ENCODE measurements around the gene NMT2.

The NMT2 gene

DNA sequence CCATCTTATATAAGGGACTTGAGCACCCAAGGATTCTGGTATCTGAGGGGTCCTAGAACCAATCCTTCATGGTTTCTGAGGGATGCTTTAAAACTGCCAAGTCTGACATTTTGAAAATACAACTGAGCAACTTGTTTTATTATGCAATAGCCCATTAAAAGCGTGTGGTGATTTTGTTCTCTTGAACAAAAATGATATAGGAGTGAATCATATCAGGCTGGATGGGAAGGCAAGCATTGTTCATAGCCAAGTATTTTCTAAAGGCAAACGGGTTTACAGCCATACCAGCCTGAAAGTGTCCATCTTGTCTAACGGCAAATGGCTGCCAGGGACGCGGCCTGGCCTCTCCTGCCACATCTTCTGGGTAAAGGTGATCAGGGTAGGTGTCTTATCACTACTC, 48.0 kb downstream of the NMT2 start:
- Histone ChIP-seq H3K36me3 (replicated peaks) (peaks cover 39% of the 10 kb centered on the region), H3K27ac (peak overlapping the region; percentile 56), H3K27me3 (replicated peaks) (no peaks in the 10 kb centered on the region), H3K4me3 (ENCODE audit: low read depth, low read length) (no peak overlapping the region)
- in situ Hi-C loops (cut with HindIII; ENCODE audit: low pct_ligation_motif_present, low sequenced_read_pairs) = no loop called here
- peak; percentile 49 for DNase-seq
- TF ChIP-seq, protein P1, sequence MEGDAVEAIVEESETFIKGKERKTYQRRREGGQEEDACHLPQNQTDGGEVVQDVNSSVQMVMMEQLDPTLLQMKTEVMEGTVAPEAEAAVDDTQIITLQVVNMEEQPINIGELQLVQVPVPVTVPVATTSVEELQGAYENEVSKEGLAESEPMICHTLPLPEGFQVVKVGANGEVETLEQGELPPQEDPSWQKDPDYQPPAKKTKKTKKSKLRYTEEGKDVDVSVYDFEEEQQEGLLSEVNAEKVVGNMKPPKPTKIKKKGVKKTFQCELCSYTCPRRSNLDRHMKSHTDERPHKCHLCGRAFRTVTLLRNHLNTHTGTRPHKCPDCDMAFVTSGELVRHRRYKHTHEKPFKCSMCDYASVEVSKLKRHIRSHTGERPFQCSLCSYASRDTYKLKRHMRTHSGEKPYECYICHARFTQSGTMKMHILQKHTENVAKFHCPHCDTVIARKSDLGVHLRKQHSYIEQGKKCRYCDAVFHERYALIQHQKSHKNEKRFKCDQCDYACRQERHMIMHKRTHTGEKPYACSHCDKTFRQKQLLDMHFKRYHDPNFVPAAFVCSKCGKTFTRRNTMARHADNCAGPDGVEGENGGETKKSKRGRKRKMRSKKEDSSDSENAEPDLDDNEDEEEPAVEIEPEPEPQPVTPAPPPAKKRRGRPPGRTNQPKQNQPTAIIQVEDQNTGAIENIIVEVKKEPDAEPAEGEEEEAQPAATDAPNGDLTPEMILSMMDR (IDR thresholded peaks at IDR 0.05; ENCODE audit: low read depth, low read length, missing control alignments) = no peak

DNA sequence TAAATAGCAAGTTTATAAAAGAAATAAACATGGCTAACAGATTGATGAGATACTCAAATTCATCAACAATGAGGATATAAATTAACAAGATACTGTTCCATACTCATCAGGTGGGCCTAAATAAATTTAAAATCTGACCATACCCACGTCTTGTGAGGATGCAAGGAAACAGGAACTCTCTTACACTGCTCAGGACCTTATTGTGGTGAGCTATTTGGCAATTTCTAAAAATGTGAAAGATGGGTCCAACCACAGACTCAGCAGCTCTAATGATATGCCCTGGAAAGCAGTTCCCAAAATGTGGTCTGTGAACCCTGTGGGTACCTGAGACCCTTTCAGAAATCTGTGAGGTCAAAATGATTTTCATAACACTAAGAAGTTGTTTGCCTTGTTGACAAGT, 49.9 kb downstream of the NMT2 start:
- H3K36me3 ChIP-seq (replicated peaks) = peaks cover 27% of the 10 kb centered on the region
- H3K27me3 ChIP-seq (replicated peaks) = no peaks in the 10 kb centered on the region

DNA sequence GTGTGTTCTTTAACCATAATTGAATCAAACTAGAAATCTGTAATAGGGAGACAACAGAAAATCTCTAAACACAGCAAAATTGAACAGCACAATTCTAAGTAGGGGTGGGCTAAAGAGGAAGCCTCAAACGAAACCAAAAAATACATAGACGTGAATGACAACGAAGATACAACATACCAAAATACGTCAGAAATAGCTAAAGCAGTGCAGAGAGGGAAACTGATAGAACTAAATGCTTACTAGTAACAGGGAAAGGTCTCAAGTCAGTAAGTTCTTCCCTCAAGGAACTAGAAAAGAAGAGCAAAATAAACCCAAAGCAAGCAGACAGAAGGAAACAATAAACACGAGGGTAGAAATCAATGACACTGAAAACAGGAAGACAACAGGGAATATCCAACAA, 52.3 kb downstream of the NMT2 start:
- TF ChIP-seq, protein P1 (IDR thresholded peaks at IDR 0.05; ENCODE audit: low read depth, low read length, missing control alignments) = no peak
- in situ Hi-C loops (cut with HindIII; ENCODE audit: low pct_ligation_motif_present, low sequenced_read_pairs) = no loop called here
- Histone ChIP-seq H3K4me3 (ENCODE audit: low read depth, low read length) (no peak overlapping the region), H3K27me3 (replicated peaks) (no peaks in the 10 kb centered on the region), H3K36me3 (replicated peaks) (peaks cover 36% of the 10 kb centered on the region), H3K27ac (no peak overlapping the region)
- no peak for DNase-seq

More for the DNA sequence above, 49.9 kb downstream of the NMT2 start:
- H3K4me3 ChIP-seq (ENCODE audit: low read depth, low read length) = no peak overlapping the region
- in situ Hi-C loops (cut with HindIII; ENCODE audit: low pct_ligation_motif_present, low sequenced_read_pairs) = no loop called here
- no peak for DNase-seq
- H3K27ac ChIP-seq = no peak overlapping the region
- TF ChIP-seq, protein P1 (IDR thresholded peaks at IDR 0.05; ENCODE audit: low read depth, low read length, missing control alignments) = no peak

DNA sequence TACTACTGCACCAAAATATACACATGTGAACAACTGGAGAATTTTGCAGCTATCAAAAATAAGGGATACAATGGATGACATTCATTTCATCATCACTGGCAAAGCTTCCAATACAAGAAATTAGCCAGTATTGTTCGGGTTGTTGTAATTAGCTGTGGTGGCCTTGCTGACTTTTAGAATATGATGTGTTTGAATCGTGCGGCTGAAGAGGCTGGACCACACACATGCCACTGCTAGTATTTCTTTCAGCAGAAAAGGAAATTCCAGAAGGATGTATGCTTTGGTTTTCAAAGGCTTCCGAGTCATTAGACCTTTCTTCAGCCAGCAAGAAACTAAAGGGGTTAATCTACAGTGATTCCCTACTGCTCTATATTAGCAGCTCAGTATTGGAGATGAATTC, 54.7 kb downstream of the NMT2 start:
- TF ChIP-seq, protein P1 (IDR thresholded peaks at IDR 0.05; ENCODE audit: low read depth, low read length, missing control alignments) = no peak
- Histone ChIP-seq H3K27me3 (replicated peaks) (no peaks in the 10 kb centered on the region), H3K27ac (no peak overlapping the region), H3K36me3 (replicated peaks) (peaks cover 33% of the 10 kb centered on the region), H3K4me3 (ENCODE audit: low read depth, low read length) (no peak overlapping the region)
- DNase-seq = no peak
- in situ Hi-C loops (cut with HindIII; ENCODE audit: low pct_ligation_motif_present, low sequenced_read_pairs) = no loop called here

DNA sequence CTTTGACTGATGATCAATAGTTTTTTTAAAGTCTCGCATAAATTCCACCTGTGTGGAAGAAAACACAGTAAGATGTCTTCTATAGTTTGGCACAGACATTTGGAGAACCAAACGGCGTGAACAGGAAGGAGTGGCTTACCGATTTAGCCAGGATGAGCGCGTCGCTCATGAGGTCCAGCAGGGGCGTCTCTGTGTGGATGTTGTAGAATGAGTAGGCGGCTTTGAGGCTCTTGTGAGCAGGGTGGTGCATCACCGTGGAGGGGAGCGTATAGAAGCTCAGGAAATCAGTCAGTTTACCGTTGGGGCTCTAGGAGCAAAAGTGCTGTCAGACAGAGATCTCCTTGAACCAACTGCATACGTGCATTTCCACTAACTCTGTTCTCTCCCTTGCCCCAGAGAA, 55.8 kb downstream of the NMT2 start:
- Histone ChIP-seq H3K27ac (no peak overlapping the region), H3K27me3 (replicated peaks) (no peaks in the 10 kb centered on the region), H3K36me3 (replicated peaks) (peaks cover 36% of the 10 kb centered on the region), H3K4me3 (ENCODE audit: low read depth, low read length) (no peak overlapping the region)
- in situ Hi-C loops (cut with HindIII; ENCODE audit: low pct_ligation_motif_present, low sequenced_read_pairs) = no loop called here
- no peak for DNase-seq
- TF ChIP-seq, protein P1 (IDR thresholded peaks at IDR 0.05; ENCODE audit: low read depth, low read length, missing control alignments) = no peak

DNA sequence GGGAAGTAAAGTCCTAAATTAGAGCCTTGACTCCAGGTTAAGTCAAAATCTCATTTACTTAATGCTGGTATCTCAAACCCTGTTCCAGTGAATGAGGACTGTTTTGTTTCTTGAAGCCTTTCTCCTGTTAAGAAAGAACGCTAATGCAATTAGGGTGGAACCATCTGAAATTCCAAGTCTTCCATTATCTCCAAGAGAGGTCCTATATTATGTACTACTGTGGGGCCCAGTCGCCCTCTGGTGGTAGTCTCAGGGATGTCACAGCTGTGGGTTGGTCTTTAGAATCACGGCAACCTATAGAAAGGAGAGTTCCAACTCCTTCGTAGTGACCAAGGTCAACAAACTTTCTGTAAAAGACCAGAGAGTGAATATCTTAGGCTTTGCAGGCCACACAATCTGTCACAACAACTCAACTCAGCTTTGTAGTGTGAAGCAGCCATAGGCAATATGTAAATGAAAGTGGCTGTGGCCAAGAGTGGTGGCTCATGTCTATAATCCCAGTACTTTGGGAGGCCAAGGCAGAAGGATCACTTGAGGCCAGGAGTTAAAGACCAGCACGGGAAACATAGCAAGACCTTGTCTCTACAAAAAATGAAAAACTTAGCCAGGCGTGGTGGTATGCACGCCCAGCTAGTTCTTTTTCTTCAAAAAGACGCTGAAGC, 62.0 kb downstream of the NMT2 start:
- peaks cover 56% of the 10 kb centered on the region for H3K36me3 ChIP-seq (replicated peaks)
- H3K27me3 ChIP-seq (replicated peaks) = no peaks in the 10 kb centered on the region
- TF ChIP-seq, protein P1 (IDR thresholded peaks at IDR 0.05; ENCODE audit: low read depth, low read length, missing control alignments) = peak; percentile 98
- peak; percentile 83 for DNase-seq
- H3K4me3 ChIP-seq (ENCODE audit: low read depth, low read length) = no peak overlapping the region
- H3K27ac ChIP-seq = no peak overlapping the region
- in situ Hi-C loops (cut with HindIII; ENCODE audit: low pct_ligation_motif_present, low sequenced_read_pairs) = no loop called here

Data from brain microvascular endothelial cell (primary cell).